Endothelial cell of umbilical vein (primary cell): Measurements from ENCODE around the gene EBPL. TPM values are rescaled to one million over a fixed set of nuclear protein-coding genes. Genes with fewer than 3 reads are reported as not detected.
A peak's percentile ranks its signal among the peaks of the same experiment; 100 is the strongest.

Source experiments
- BruUV-seq: library from RNA; stranded (reverse); fragments of 400-500 nt; replicated peaks from 2 replicates; lab custom pipeline; 2021; lab: Mats Ljungman, UMichigan
- CTCF ChIA-PET: fragments of 300-600, 350-600 bp; sonication (Branson Sonifier 250); formaldehyde crosslinking; loops from one replicate; lab custom pipeline; 2021; ENCODE audit warnings: antibody characterized with exemption, inconsistent platforms; lab: Charles Lee
- POLR2A ChIA-PET: fragments of 300-600, 350-600 bp; sonication (Branson Sonifier 250); formaldehyde crosslinking; loops from one replicate; lab custom pipeline; 2021; ENCODE audit warnings: antibody characterized with exemption, inconsistent platforms; lab: Charles Lee
- DNase-seq: peaks from one replicate; pipeline ENCODE4 v3.0.0-alpha.2; 2011; ENCODE audit warnings: low read depth, low spot score
- FAIRE-seq: peaks from 2 replicates; lab custom pipeline; 2011; peaks lifted over from hg19 to GRCh38; lab: Jason Lieb, UNC
- H2AFZ ChIP-seq: 2 replicates; pipeline ENCODE4 v1.6.0; 2012; ENCODE audit warnings: low read depth, low read length, control low read depth, inconsistent platforms
- H3K27ac ChIP-seq: 2 replicates; pipeline ENCODE4 v1.5.1; 2011; ENCODE audit warnings: low read depth, mild to moderate bottlenecking, control low read depth, low read length, moderate library complexity; ENCODE audit not compliant: insufficient read depth
- H3K27me3 ChIP-seq, 2 experiments: 2 replicates each; pipeline versions ENCODE4 v1.6.0 to v1.6.1; 2011; ENCODE audit warnings: low read length in 2 of 2, mixed read lengths in 1 of 2; ENCODE audit not compliant: control insufficient read depth in 2 of 2, insufficient read depth in 2 of 2
- H3K36me3 ChIP-seq, 2 experiments: 2 replicates in 1 of 2; 3 replicates in 1 of 2; pipeline ENCODE4 v1.5.1; 2011; ENCODE audit warnings: low read length in 2 of 2, mild to moderate bottlenecking in 1 of 2, moderate library complexity in 1 of 2; ENCODE audit not compliant: control insufficient read depth in 2 of 2, insufficient read depth in 2 of 2; ENCODE audit errors: extremely low read depth in 1 of 2
- H3K4me1 ChIP-seq: 3 replicates; pipeline ENCODE4 v1.5.1; 2011; ENCODE audit warnings: mild to moderate bottlenecking, low read length; ENCODE audit not compliant: control insufficient read depth, insufficient read depth; ENCODE audit errors: extremely low read depth
- H3K4me2 ChIP-seq: 2 replicates; pipeline ENCODE4 v1.6.1; 2011; ENCODE audit warnings: low read length, control low read depth, mixed read lengths; ENCODE audit not compliant: insufficient read depth
- H3K4me3 ChIP-seq, 3 experiments: fragments of 200-600 bp in 1 of 3; sonication (generic), shearing (Covaris generic) in 1 of 3; replicated peaks in 1 of 3; 2 replicates each; pipeline ENCODE4 v1.5.1; 2011 to 2016; ENCODE audit warnings: control low read depth in 3 of 3, low read length in 3 of 3, mild to moderate bottlenecking in 2 of 3, inconsistent platforms in 1 of 3, low read depth in 1 of 3, moderate library complexity in 1 of 3; ENCODE audit not compliant: insufficient read depth in 1 of 3
- H3K79me2 ChIP-seq: 2 replicates; pipeline ENCODE4 v1.6.0; 2012; ENCODE audit warnings: low read length, inconsistent platforms; ENCODE audit not compliant: control insufficient read depth, insufficient read depth
- H3K9ac ChIP-seq: replicated peaks from 2 replicates; pipeline ENCODE3; 2011; ENCODE audit warnings: low read length, control low read depth; ENCODE audit not compliant: insufficient read depth; ENCODE audit errors: extremely low read depth
- H3K9me1 ChIP-seq: replicated peaks from 3 replicates; pipeline ENCODE4 v1.6.0; 2011; ENCODE audit warnings: mild to moderate bottlenecking, low read length; ENCODE audit not compliant: control insufficient read depth, insufficient read depth; ENCODE audit errors: extremely low read depth
- H3K9me3 ChIP-seq: replicated peaks from 2 replicates; pipeline ENCODE4 v1.5.1; 2012; ENCODE audit warnings: low read length, inconsistent platforms; ENCODE audit not compliant: control insufficient read depth, insufficient read depth
- H4K20me1 ChIP-seq: replicated peaks from 2 replicates; pipeline ENCODE3; 2011; ENCODE audit warnings: mild to moderate bottlenecking, low read length; ENCODE audit not compliant: control insufficient read depth, insufficient read depth; ENCODE audit errors: extremely low read depth
- EZH2 ChIP-seq: IDR thresholded peaks from 2 replicates; pipeline ENCODE4 v1.6.1; 2012; ENCODE audit warnings: borderline replicate concordance, low read depth, mild to moderate bottlenecking, moderate library complexity, low read length, inconsistent platforms; ENCODE audit not compliant: severe bottlenecking
- FOS ChIP-seq: IDR thresholded peaks from 2 replicates; pipeline ENCODE4 v1.6.1; 2011; ENCODE audit warnings: mild to moderate bottlenecking, low read length, moderate library complexity, borderline replicate concordance; ENCODE audit not compliant: insufficient read depth
- GATA2 ChIP-seq: IDR thresholded peaks from 2 replicates; pipeline ENCODE4 v1.7.0; 2011; ENCODE audit warnings: low read depth, mild to moderate bottlenecking, moderate library complexity, mixed read lengths, low read length; ENCODE audit not compliant: insufficient read length, insufficient read depth
- JUN ChIP-seq: IDR thresholded peaks from 2 replicates; pipeline ENCODE4 v1.6.1; 2011; ENCODE audit warnings: borderline replicate concordance, low read depth; ENCODE audit not compliant: insufficient read length, insufficient read depth
- MAX ChIP-seq: IDR thresholded peaks from 2 replicates; pipeline ENCODE4 v1.6.1; 2011; ENCODE audit not compliant: insufficient read depth, insufficient read length
- MYC ChIP-seq: IDR thresholded peaks from one replicate; pipeline ENCODE4 v1.6.1; 2011; ENCODE audit warnings: mild to moderate bottlenecking, low read depth, low read length
- POLR2A ChIP-seq: IDR thresholded peaks from 2 replicates; pipeline ENCODE4 v1.6.1; 2012; ENCODE audit warnings: low read depth, mild to moderate bottlenecking, control low read depth, low read length
- POLR2AphosphoS5 ChIP-seq: IDR thresholded peaks from 2 replicates; pipeline ENCODE4 v1.6.1; 2012; ENCODE audit warnings: low read depth, mild to moderate bottlenecking, control low read depth, low read length, moderate library complexity; ENCODE audit not compliant: insufficient read depth
- dilution Hi-C: fragments of 300-500 bp; cut with MboI; formaldehyde crosslinking; loops from one replicate; pipeline ENCODE4 v1.15.0; 2019; ENCODE audit warnings: low sequenced_read_pairs; ENCODE audit not compliant: extremely low pct_ligation_motif_present
- intact Hi-C: fragments of 100-400 bp; cut with micrococcal nuclease; formaldehyde crosslinking; loops from one replicate; pipeline ENCODE4 v1.10.0; 2022
- polyA plus RNA-seq, 4 experiments: library from polyadenylated mRNA; depleted of rRNA in 3 of 4; stranded (reverse) in 3 of 4; unstranded in 1 of 4; fragments of >200 nt; gene quantifications; 2 replicates each; pipeline versions ENCODE4 v1.2.1 to v1.2.3, GENCODE V29; 2011 to 2012; ENCODE audit warnings: missing spikeins in 1 of 4
- total RNA-seq: library from RNA; stranded (reverse); gene quantifications from 2 replicates; pipeline ENCODE4 v1.2.3, GENCODE V29; 2021
- TF ChIP-seq, protein P1 (sequence below), 2 donors: IDR thresholded peaks; 1 replicate in 1 of 2; 2 replicates in 1 of 2; pipeline ENCODE4 v1.5.1; 2011; ENCODE audit warnings: low read length in 2 of 2, mild to moderate bottlenecking in 2 of 2, moderate library complexity in 2 of 2, control low read depth in 1 of 2, inconsistent platforms in 1 of 2, low read depth in 1 of 2; ENCODE audit not compliant: insufficient read depth in 1 of 2; ENCODE audit errors: extremely low read depth in 1 of 2

EBPL gene
- total and polyA plus RNA-seq, 2 donors (not counting 3 experiments of a cell fraction or from before 2014, with no cell fraction given) = 75.5 to 159 TPM

GRCh38 chr13:49693191-49693733, 2.0 kb upstream of the EBPL start:
- DNase-seq (peak; percentile 80), FAIRE-seq (peak; percentile 81)
- dilution Hi-C loops (no loop called here), intact Hi-C loops (no loop called here)
- Histone ChIP-seq H4K20me1 (no peaks in the 10 kb centered on the region), H3K9me3 (no peaks in the 10 kb centered on the region), H3K27me3 (no peaks in the 10 kb centered on the region), H3K4me2 (no peak overlapping the region), H3K36me3 (no peaks in the 10 kb centered on the region), H3K4me1 (peaks cover 10% of the 10 kb centered on the region), H3K27ac (peak overlapping the region; percentile 55), H3K9me1 (no peaks in the 10 kb centered on the region), H3K79me2 (peaks cover 24% of the 10 kb centered on the region), H3K4me3 (no peak overlapping the region), H2AFZ (no peak overlapping the region), H3K9ac (no peak overlapping the region)
- ChIA-PET CTCF (interaction anchor here (1.0 to 1.4 kb wide), 2 partner anchors 18 to 23 kb away, joined by 3 to 4 read pairs; no protein-coding TSS in a partner anchor), POLR2A (interaction anchor here (0.7 kb wide), 1 partner anchor 13 kb away, joined by 3 read pairs; no protein-coding TSS in a partner anchor)
- BruUV-seq = no TSS peak
- TF ChIP-seq, protein P1, sequence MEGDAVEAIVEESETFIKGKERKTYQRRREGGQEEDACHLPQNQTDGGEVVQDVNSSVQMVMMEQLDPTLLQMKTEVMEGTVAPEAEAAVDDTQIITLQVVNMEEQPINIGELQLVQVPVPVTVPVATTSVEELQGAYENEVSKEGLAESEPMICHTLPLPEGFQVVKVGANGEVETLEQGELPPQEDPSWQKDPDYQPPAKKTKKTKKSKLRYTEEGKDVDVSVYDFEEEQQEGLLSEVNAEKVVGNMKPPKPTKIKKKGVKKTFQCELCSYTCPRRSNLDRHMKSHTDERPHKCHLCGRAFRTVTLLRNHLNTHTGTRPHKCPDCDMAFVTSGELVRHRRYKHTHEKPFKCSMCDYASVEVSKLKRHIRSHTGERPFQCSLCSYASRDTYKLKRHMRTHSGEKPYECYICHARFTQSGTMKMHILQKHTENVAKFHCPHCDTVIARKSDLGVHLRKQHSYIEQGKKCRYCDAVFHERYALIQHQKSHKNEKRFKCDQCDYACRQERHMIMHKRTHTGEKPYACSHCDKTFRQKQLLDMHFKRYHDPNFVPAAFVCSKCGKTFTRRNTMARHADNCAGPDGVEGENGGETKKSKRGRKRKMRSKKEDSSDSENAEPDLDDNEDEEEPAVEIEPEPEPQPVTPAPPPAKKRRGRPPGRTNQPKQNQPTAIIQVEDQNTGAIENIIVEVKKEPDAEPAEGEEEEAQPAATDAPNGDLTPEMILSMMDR (IDR thresholded peaks at IDR 0.05; ENCODE audit: extremely low read depth in 1 of 2, insufficient read depth in 1 of 2, low read depth in 1 of 2, low read length in 2 of 2) = no peak
- no peak for TF ChIP-seq GATA2
- TF ChIP-seq MAX = no peak
- TF ChIP-seq FOS = peak; percentile 31
- no peak for TF ChIP-seq POLR2A
- TF ChIP-seq EZH2 = no peak
- peak; percentile 36 for TF ChIP-seq POLR2AphosphoS5
- TF ChIP-seq MYC = no peak
- TF ChIP-seq JUN = peak; percentile 43
